H1 (cell line): ENCODE results near the gene SLC48A1. TPM values are rescaled to one million over a fixed set of nuclear protein-coding genes. Genes with fewer than 3 reads are reported as not detected.

Experiments used
- CTCF ChIA-PET: fragments of 300-600 bp; sonication (Branson Sonifier 250); formaldehyde crosslinking; loops from one replicate; lab custom pipeline; 2021; ENCODE audit not compliant: partially characterized antibody; lab: Charles Lee
- POLR2A ChIA-PET: fragments of 300-600 bp; sonication (Branson Sonifier 250); formaldehyde crosslinking; loops from one replicate; lab custom pipeline; 2021; ENCODE audit warnings: inconsistent platforms; ENCODE audit not compliant: partially characterized antibody; lab: Charles Lee
- DNase-seq, 2 experiments: peaks; one replicate each; pipeline versions ENCODE4 v3.0.0 to v3.0.0-alpha.2; 2010 to 2022; ENCODE audit warnings: low spot score in 2 of 2, low read depth in 1 of 2, mixed read lengths in 1 of 2
- FAIRE-seq: peaks from 2 replicates; lab custom pipeline; 2011; peaks lifted over from hg19 to GRCh38; lab: Jason Lieb, UNC
- H2AFZ ChIP-seq: 2 replicates; pipeline ENCODE4 v1.8.1; 2012; ENCODE audit warnings: low read length, inconsistent platforms
- H2AK5ac ChIP-seq: 2 replicates; pipeline ENCODE4 v1.6.1; 2013; ENCODE audit warnings: low read depth, low read length
- H2BK120ac ChIP-seq: replicated peaks from 2 replicates; pipeline ENCODE3; 2013; ENCODE audit warnings: low read depth, low read length, inconsistent platforms
- H2BK12ac ChIP-seq: 2 replicates; pipeline ENCODE4 v1.6.1; 2013; ENCODE audit warnings: low read depth, low read length
- H2BK15ac ChIP-seq: 2 replicates; pipeline ENCODE4 v1.6.1; 2013; ENCODE audit warnings: low read length
- H2BK20ac ChIP-seq: 2 replicates; pipeline ENCODE4 v1.6.1; 2013; ENCODE audit warnings: low read length
- H2BK5ac ChIP-seq: 2 replicates; pipeline ENCODE4 v1.6.1; 2013; ENCODE audit warnings: low read depth, low read length
- H3K14ac ChIP-seq: 2 replicates; pipeline ENCODE4 v1.6.1; 2013; ENCODE audit warnings: inconsistent platforms; ENCODE audit not compliant: insufficient read length
- H3K18ac ChIP-seq: 2 replicates; pipeline ENCODE4 v1.6.1; 2013; ENCODE audit warnings: low read length; ENCODE audit errors: extremely low read depth
- H3K23ac ChIP-seq: 2 replicates; pipeline ENCODE4 v1.6.1; 2013; ENCODE audit warnings: inconsistent platforms; ENCODE audit not compliant: insufficient read length
- H3K23me2 ChIP-seq: 2 replicates; pipeline ENCODE4 v1.6.1; 2013; ENCODE audit warnings: low read depth, low read length
- H3K27ac ChIP-seq: 2 replicates; pipeline ENCODE4 v1.6.1; 2011; ENCODE audit warnings: low read depth, low read length, inconsistent platforms
- H3K27me3 ChIP-seq, 4 experiments: replicated peaks in 1 of 4; 1 replicate in 1 of 4; 2 replicates in 3 of 4; pipeline versions ENCODE4 v1.6.1 to v1.8.1; 2011 to 2013; ENCODE audit warnings: low read length in 3 of 4, mild to moderate bottlenecking in 3 of 4, inconsistent platforms in 2 of 4, mixed read lengths in 2 of 4, moderate library complexity in 1 of 4; ENCODE audit not compliant: control insufficient read depth in 3 of 4, insufficient read depth in 3 of 4; ENCODE audit errors: extremely low read depth in 1 of 4
- H3K36me3 ChIP-seq, 4 experiments: 2 replicates each; pipeline versions ENCODE4 v1.6.1 to v1.8.1; 2011 to 2013; ENCODE audit warnings: mild to moderate bottlenecking in 4 of 4, low read length in 3 of 4, moderate library complexity in 2 of 4, control low read depth in 1 of 4, inconsistent platforms in 1 of 4; ENCODE audit not compliant: insufficient read depth in 4 of 4, control insufficient read depth in 2 of 4
- H3K4ac ChIP-seq: replicated peaks from 2 replicates; pipeline ENCODE3; 2013; ENCODE audit warnings: low read length, low read depth, mixed read lengths, inconsistent platforms; ENCODE audit not compliant: insufficient read length
- H3K4me1 ChIP-seq, 4 experiments: replicated peaks in 1 of 4; 1 replicate in 1 of 4; 2 replicates in 3 of 4; pipeline versions ENCODE4 v1.6.1 to v1.8.1; 2011 to 2013; ENCODE audit warnings: low read length in 3 of 4, inconsistent platforms in 2 of 4, mixed read lengths in 1 of 4; ENCODE audit not compliant: insufficient read depth in 4 of 4, control insufficient read depth in 3 of 4
- H3K4me2 ChIP-seq, 2 experiments: 2 replicates each; pipeline versions ENCODE4 v1.6.1 to v1.8.1; 2011 to 2013; ENCODE audit warnings: low read depth in 2 of 2, low read length in 2 of 2, control low read depth in 1 of 2, inconsistent platforms in 1 of 2, mild to moderate bottlenecking in 1 of 2; ENCODE audit not compliant: insufficient read depth in 1 of 2
- H3K4me3 ChIP-seq, 4 experiments: fragments of 200-600, 300-600 bp in 1 of 4; sonication (generic), shearing (Covaris generic), sonication (Bioruptor Twin) in 1 of 4; 2 replicates each; pipeline versions ENCODE4 v1.5.1 to v1.8.1; 2011 to 2016; ENCODE audit warnings: low read length in 4 of 4, low read depth in 3 of 4, control low read depth in 2 of 4, inconsistent platforms in 2 of 4, mild to moderate bottlenecking in 2 of 4, mixed read lengths in 1 of 4, moderate library complexity in 1 of 4; ENCODE audit not compliant: insufficient read depth in 2 of 4; ENCODE audit errors: extremely low read depth in 1 of 4
- H3K56ac ChIP-seq: replicated peaks from 2 replicates; pipeline ENCODE3; 2013; ENCODE audit warnings: low read depth, mild to moderate bottlenecking, mixed read lengths, low read length, inconsistent platforms; ENCODE audit not compliant: insufficient read length
- H3K79me1 ChIP-seq: 2 replicates; pipeline ENCODE4 v1.6.1; 2013; ENCODE audit warnings: low read depth, low read length, control low read depth
- H3K79me2 ChIP-seq, 2 experiments: 2 replicates each; pipeline versions ENCODE4 v1.6.1 to v1.8.1; 2012 to 2013; ENCODE audit warnings: low read length in 2 of 2, mild to moderate bottlenecking in 2 of 2, inconsistent platforms in 1 of 2; ENCODE audit not compliant: insufficient read depth in 2 of 2, control insufficient read depth in 1 of 2
- H3K9ac ChIP-seq, 4 experiments: replicated peaks in 1 of 4; 1 replicate in 1 of 4; 2 replicates in 3 of 4; pipeline versions ENCODE4 v1.6.1 to v1.8.1; 2011 to 2013; ENCODE audit warnings: low read depth in 3 of 4, low read length in 3 of 4, control low read depth in 2 of 4, mild to moderate bottlenecking in 2 of 4, moderate library complexity in 2 of 4, inconsistent platforms in 1 of 4; ENCODE audit errors: extremely low read depth in 1 of 4
- H3K9me3 ChIP-seq, 2 experiments: 2 replicates each; pipeline versions ENCODE4 v1.6.1 to v1.8.1; 2012 to 2013; ENCODE audit warnings: mild to moderate bottlenecking in 2 of 2, moderate library complexity in 2 of 2, control low read depth in 1 of 2, inconsistent platforms in 1 of 2, low read depth in 1 of 2, low read length in 1 of 2, mixed read lengths in 1 of 2; ENCODE audit not compliant: insufficient read depth in 2 of 2
- H4K20me1 ChIP-seq, 2 experiments: replicated peaks in 1 of 2; 2 replicates each; pipeline versions ENCODE3 to v1.8.1; 2011 to 2013; ENCODE audit warnings: inconsistent platforms in 2 of 2, low read length in 2 of 2, mild to moderate bottlenecking in 1 of 2; ENCODE audit not compliant: insufficient read depth in 2 of 2, control insufficient read depth in 1 of 2
- H4K5ac ChIP-seq: 2 replicates; pipeline ENCODE4 v1.6.1; 2013; ENCODE audit warnings: low read length, low read depth, mixed read lengths, inconsistent platforms; ENCODE audit not compliant: insufficient read length
- H4K8ac ChIP-seq: 2 replicates; pipeline ENCODE4 v1.8.0; 2013; ENCODE audit warnings: mild to moderate bottlenecking, moderate library complexity, low read length, inconsistent platforms; ENCODE audit not compliant: insufficient read depth; ENCODE audit errors: extremely low read depth
- H4K91ac ChIP-seq: replicated peaks from 2 replicates; pipeline ENCODE3; 2013; ENCODE audit warnings: low read length, mixed read lengths, inconsistent platforms; ENCODE audit not compliant: insufficient read length
- BCL11A ChIP-seq, 2 experiments: IDR thresholded peaks; one replicate each; pipeline ENCODE4 v1.6.1; 2011; ENCODE audit warnings: low read depth in 2 of 2, low read length in 2 of 2, mild to moderate bottlenecking in 2 of 2
- E2F6 ChIP-seq: IDR thresholded peaks from 2 replicates; pipeline ENCODE4 v1.6.1; 2012; ENCODE audit warnings: inconsistent platforms
- SAP30 ChIP-seq: fragments of 300-600 bp; sonication (generic); IDR thresholded peaks from 2 replicates; pipeline ENCODE4 v1.7.1; 2012; ENCODE audit warnings: low read length, moderate library complexity, mild to moderate bottlenecking, inconsistent platforms; ENCODE audit not compliant: insufficient read depth, insufficient replicate concordance
- SP4 ChIP-seq: IDR thresholded peaks from 2 replicates; pipeline ENCODE4 v1.6.1; 2012; ENCODE audit warnings: low read length, inconsistent platforms
- WGBS, 2 experiments: shearing (Covaris generic) in 1 of 2; methylation state at CpG; one replicate each; pipeline versions ENCODE4 v1.1.6 to v1.1.7; 2013 to 2015; ENCODE audit warnings: low lambda C conversion rate in 2 of 2, mixed read lengths in 2 of 2, inconsistent platforms in 1 of 2, low coverage in 1 of 2, missing lambda C conversion rate in 1 of 2; ENCODE audit not compliant: insufficient replicate concordance in 2 of 2, insufficient coverage in 1 of 2, insufficient read length in 1 of 2; ENCODE audit errors: extremely low coverage in 1 of 2, missing lambda C conversion rate in 1 of 2; 5-methylcytosine and 5-hydroxymethylcytosine counted together
- polyA plus RNA-seq, 7 experiments: library from polyadenylated mRNA; depleted of rRNA in 3 of 7; stranded (reverse) in 5 of 7; unstranded in 2 of 7; fragments of >200 nt in 5 of 7; fragments of 200-250 nt in 2 of 7; gene quantifications; 1 replicate in 5 of 7; 2 replicates in 1 of 7; 4 replicates in 1 of 7; pipeline versions ENCODE4 v1.2.1 to v1.2.3, GENCODE V29; 2011 to 2013; ENCODE audit warnings: missing spikeins in 2 of 7, mixed read lengths in 2 of 7
- total RNA-seq: library from RNA; stranded (reverse); fragmentation: NEBNext Ultra II Directional; extraction: Animal tissue kit (Norgen Biotek cat#: 25700); gene quantifications from 2 replicates; pipeline ENCODE4 v1.2.1, GENCODE V29; 2021

The SLC48A1 gene
- total and polyA plus RNA-seq, 2 of the 8 experiments (the other 6 are each of a cell fraction or from before 2014, with no cell fraction given): 9.5 to 14.1 TPM

DNA sequence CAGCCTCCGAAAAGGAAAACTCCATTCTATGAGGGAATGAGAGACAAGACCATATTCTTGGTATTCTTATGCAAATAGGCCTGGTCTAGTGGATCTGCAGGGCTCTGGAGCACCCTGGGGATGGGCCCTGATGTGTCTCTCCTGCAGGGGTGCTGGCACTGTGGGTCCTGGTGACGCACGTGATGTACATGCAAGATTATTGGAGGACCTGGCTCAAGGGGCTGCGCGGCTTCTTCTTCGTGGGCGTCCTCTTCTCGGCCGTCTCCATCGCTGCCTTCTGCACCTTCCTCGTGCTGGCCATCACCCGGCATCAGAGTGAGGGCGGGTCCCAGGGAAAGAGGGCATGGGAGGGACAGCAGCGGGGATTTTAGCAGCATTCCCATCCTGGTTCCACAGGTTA lies 5.8 kb downstream of the SLC48A1 start:
- 35% methylated on average over 13 of the region's 14 CpGs; no CpG with 5 or more reads in 1 of the 2 experiments for whole genome bisulfite sequencing, 2 experiments
- Histone ChIP-seq H2AK5ac (no peak overlapping the region), H3K56ac (no peak overlapping the region), H3K79me2 (no peaks in the 10 kb centered on the region), H4K20me1 (peaks cover 0 to 18% of the 10 kb centered on the region in 2 experiments), H3K18ac (peak overlapping the region; percentile 32; the same call in 1 of the 2 replicates), H3K4ac (no peak overlapping the region), H3K36me3 (peaks cover 0 to 4% (median 0%) of the 10 kb centered on the region in 4 experiments; a peak in 4 of 8 replicates), H3K79me1 (no peaks in the 10 kb centered on the region), H3K9ac (no peak overlapping the region), H2AFZ (no peak overlapping the region), H2BK12ac (no peak overlapping the region), H4K5ac (no peak overlapping the region), H3K9me3 (no peaks in the 10 kb centered on the region), H4K91ac (no peak overlapping the region), H3K4me3 (peak overlapping the region in 2 of 4 experiments; percentile 1 to 6; a peak in 1 of 8 replicates), H3K27ac (no peak overlapping the region), H4K8ac (no peak overlapping the region), H2BK5ac (no peak overlapping the region; the same call in 1 of the 2 replicates), H3K27me3 (peaks cover 0 to 13% (median 8%) of the 10 kb centered on the region in 4 experiments; a peak in 4 of 7 replicates), H3K14ac (no peak overlapping the region), H2BK20ac (0 out of 2 replicates have a peak overlapping the region, but pooled peaks have one; percentile 21), H2BK15ac (no peak overlapping the region), H2BK120ac (no peak overlapping the region), H3K4me1 (peaks cover 0 to 19% (median 11%) of the 10 kb centered on the region in 4 experiments; a peak in 5 of 7 replicates), H3K4me2 (peak overlapping the region; percentile 14 to 72), H3K23ac (no peak overlapping the region), H3K23me2 (peaks cover 2% of the 10 kb centered on the region; the same call in 1 of the 2 replicates)
- POLR2A ChIA-PET: interaction anchor here (1.0 to 5.0 kb wide), 17 partner anchors 9 to 127 kb away, joined by 3 to 62 read pairs (median 4); partner anchors contain the start of genes RAPGEF3 and RPAP3
- TF ChIP-seq SAP30: no peak
- TF ChIP-seq SP4: 0 out of 2 replicates have a peak, but pooled peaks have one; percentile 45
- peak; percentile 23; the same call in 1 of the 2 replicates for TF ChIP-seq E2F6
- TF ChIP-seq BCL11A (IDR thresholded peaks at IDR 0.05; ENCODE audit: low read depth in 2 of 2, low read length in 2 of 2): no peak
- DNase-seq (no peak), FAIRE-seq (no peak)
- CTCF ChIA-PET: interaction anchor here (0.8 to 58.8 kb wide), 13 partner anchors 9 to 107 kb away, joined by 3 to 2442 read pairs (median 6); partner anchors contain the start of genes ENDOU, RAPGEF3 and RPAP3
